Activated naive CD4-positive, alpha-beta T cell treated with anti-CD3 and anti-CD28 coated beads, Interleukin-2, amount 50 U/mL, for 16 hours (primary cell): Measurements from ENCODE around the gene RPGRIP1L.

ENCODE experiments used
- DNase-seq: peaks from one replicate; pipeline ENCODE4 v3.0.0-alpha.2; 2020

RPGRIP1L gene

DNA sequence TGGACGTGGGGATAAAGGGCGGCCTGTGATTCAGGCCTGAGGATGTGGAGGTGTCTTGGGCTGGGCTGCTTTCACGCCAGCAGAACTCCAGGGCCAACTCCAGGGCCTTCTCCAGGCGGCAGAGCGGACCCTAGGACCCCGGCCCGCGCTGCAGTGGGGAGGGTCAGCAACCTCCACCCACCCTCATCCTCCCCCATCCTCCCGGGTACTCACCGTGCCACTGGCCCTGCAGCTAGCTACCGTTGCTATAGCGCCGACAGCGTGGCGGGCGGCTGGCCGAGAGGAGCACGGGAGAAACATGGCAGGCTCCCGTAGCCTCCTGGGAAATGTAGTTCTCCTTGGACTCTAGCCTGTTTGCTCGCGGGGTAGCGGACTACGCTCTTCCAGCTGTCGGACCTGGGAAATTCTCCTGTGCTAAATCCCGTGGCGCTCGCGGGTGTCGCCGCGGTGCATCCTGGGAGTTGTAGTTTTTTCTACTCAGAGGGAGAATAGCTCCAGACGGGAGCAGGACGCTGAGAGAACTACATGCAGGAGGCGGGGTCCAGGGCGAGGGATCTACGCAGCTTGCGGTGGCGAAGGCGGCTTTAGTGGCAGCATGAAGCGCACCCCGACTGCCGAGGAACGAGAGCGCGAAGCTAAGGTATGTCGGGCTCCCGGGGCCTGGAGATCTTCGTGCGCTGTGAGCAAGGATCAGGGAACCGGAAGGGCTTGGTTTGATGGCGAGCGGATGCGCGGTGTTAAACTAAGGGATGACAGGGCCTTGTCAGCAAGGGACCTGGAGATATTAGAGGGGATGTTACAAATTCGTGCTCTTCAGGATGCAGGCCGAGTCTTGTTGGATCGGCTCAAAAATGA, at the start of gene RPGRIP1L, which contains the start of gene FTO:
Gene RPGRIP1L, minus strand, starts transcription at position 270 of the 855 bp plus-strand sequence. CDS start 3,136 bp downstream, outside the sequence.
Gene FTO, plus strand, starts transcription at position 567 of the 855 bp plus-strand sequence.
- DNase-seq, result peak; percentile 96

GRCh38 chr16:53753431-53753830, 49.8 kb upstream of the RPGRIP1L start:
- no peak for DNase-seq

GRCh38 chr16:53752560-53752959, 48.9 kb upstream of the RPGRIP1L start:
- no peak for DNase-seq

DNA sequence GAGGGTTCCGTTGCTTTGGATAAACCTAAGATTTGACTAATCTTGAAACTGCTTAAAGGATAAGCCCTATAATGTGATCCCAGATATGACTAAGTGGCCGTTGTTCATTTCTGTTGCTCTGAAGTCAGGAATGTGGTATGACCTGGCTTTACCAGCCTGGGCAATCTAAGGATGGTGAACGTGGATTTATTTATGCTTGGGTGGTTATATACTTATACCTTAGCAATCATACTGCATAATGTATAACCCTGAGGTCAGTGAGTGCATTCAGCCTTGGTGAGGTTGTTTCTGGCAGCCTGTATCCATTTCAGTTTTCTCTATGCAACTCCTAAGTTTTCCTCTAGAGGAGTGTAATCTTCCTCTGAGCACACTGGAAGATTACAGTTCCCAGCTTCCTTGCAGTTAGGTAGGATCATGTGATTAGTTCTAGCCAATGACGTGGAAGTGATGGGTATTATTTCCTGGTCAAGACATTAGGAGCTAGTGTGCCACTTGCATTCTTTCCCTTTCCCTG, 42.2 kb upstream of the RPGRIP1L start:
- DNase-seq, result no peak

GRCh38 chr16:53745086-53745485, 41.4 kb upstream of the RPGRIP1L start:
- DNase-seq, result no peak

GRCh38 chr16:53744449-53744848, 40.8 kb upstream of the RPGRIP1L start:
- DNase-seq, result no peak

GRCh38 chr16:53743149-53743566, 39.5 kb upstream of the RPGRIP1L start:
- DNase-seq, result no peak

- no peak for DNase-seq
Observed at GRCh38 chr16:53741546-53741945, 37.9 kb upstream of the RPGRIP1L start.

- no peak for DNase-seq
Observed at GRCh38 chr16:53740933-53741531, 37.4 kb upstream of the RPGRIP1L start.

GRCh38 chr16:53740476-53740875, 36.8 kb upstream of the RPGRIP1L start:
- DNase-seq, result no peak

- no peak for DNase-seq
Observed at GRCh38 chr16:53737552-53737951, 33.9 kb upstream of the RPGRIP1L start.

GRCh38 chr16:53736297-53736696, 32.6 kb upstream of the RPGRIP1L start:
- no peak for DNase-seq

DNA sequence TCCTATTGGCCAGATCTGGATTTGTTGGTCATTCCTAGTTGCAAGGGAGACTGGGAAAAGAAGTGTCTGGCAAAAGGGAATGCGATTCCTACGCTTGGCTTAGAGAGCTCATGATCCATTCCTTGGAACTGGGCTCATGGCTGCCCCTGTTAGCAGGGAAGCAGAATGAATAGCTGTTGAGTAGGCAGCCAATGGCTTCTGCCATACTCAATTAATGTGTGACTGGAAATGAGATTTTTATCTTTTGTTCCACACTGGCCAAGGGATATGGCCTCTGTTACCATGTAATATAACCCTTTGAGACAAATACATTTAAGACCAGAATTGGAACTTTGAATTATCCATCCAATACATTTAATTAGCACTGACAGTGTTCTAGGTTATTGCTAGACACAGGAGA, 31.2 kb upstream of the RPGRIP1L start:
- no peak for DNase-seq

GRCh38 chr16:53732296-53732929, 28.8 kb upstream of the RPGRIP1L start:
- no peak for DNase-seq

GRCh38 chr16:53730693-53731092, 27.0 kb upstream of the RPGRIP1L start:
- no peak for DNase-seq

DNA sequence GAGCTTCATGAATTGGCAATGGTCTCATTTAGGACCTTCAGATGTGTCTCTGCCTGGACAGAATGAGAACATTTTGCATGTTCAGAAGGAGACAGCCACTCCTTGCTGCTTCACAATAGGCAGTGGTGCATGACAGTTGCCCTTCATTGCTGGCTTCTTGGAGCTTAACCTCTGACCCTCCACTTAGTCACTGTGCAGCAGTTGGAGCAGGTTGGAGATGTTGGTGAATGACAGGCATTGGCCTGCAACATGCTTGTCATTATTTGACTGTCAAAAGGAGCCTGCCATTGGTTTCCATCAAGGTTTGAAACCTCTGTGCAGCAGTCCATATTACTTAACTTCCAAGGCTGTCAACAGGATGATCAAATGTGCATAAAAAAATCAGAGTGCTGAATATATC, 23.0 kb upstream of the RPGRIP1L start:
- no peak for DNase-seq

DNA sequence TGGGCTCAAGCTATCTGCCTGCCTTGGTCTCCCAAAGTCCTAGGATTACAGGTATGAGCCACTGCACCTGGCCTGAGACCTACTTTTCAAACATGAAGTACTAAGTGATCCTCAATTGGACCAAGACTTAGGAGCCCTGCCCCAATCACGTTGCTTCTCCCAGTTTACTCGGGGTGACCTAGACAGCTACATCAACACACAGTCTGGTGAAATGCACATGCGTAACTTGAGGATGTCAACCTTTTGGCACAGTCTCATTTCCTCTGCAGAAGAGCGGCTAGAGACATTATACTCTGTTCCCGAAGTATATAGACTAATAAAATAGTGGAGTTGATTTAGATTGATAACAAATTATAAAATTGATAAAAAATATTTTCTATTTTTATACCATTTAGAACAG, 17.4 kb upstream of the RPGRIP1L start:
- DNase-seq, result no peak

GRCh38 chr16:53717577-53717976, 13.9 kb upstream of the RPGRIP1L start:
- no peak for DNase-seq

- DNase-seq, result no peak
Observed at GRCh38 chr16:53715023-53715384, 11.3 kb upstream of the RPGRIP1L start.

DNA sequence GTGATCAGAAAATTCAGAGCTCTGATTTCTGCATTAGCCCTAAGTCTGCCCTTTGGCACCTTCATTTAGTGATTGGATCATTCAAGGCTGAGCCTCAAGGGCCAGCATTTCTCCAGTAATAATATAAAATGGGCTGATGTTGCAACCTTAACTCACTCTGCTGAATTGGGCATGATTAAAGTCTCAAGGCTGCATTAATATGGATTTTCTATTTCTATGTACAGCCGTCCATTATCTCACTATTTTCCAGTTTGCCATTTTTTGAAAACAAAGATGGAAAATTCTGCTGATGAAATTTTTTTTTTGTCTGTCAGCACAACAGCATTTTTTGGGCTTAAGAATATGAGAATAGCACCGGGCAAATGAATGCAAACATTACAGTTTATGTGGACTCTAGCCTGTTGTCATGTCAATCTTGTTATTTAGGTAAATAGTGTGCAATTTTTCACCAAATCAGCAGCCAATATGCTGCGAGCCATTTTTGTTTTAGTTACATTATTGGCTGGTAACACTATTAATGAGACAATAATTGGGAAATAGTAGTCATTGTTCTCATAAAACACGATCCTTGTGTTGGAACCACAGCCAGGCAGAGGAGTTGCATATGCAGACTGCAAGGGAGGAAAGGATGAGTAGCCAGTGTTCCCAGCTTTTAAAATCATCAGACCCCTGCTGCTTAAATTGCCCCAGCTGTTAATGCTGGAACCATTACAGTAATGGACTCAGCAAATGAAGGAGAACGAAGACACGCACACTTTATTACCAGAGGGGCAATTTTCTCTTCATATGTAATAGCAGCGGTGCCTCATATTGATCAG, 10.8 kb upstream of the RPGRIP1L start:
- no peak for DNase-seq

GRCh38 chr16:53713403-53714204, 9.9 kb upstream of the RPGRIP1L start:
- no peak for DNase-seq

DNA sequence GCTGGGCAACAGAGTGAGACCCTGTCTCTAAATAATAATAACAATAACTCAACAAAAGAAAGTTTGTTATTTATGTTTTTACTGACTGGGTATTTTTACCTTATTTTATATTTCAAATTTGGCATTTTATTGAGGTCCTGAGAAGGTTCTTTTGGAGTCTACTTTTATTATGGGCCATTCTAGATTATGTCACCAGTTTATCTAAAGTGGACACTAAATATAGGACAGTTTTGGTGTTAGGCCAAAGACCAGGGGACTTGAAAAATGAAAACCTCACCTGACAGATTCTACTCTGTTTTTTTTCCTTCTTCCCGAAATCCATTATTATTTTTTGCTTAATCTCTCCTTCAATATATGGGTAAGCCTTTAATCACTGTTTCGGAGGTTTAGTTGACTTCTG, 8.4 kb upstream of the RPGRIP1L start:
- DNase-seq, result no peak
